Keratinocyte (primary cell): ENCODE results near the gene SIGLECL1.

Experiments
- CTCF ChIP-seq, 3 experiments: IDR thresholded peaks in 1 of 3; conservative IDR thresholded peaks in 1 of 3; optimal IDR thresholded peaks in 1 of 3; 2 replicates in 2 of 3; 3 replicates in 1 of 3; pipeline versions ENCODE3 to v1.5.1; 2011; ENCODE audit warnings: low read length in 3 of 3, mild to moderate bottlenecking in 3 of 3, moderate library complexity in 2 of 3, control low read depth in 1 of 3, inconsistent platforms in 1 of 3; ENCODE audit not compliant: insufficient read depth in 2 of 3; ENCODE audit errors: extremely low read depth in 1 of 3
- EZH2 ChIP-seq: IDR thresholded peaks from one replicate; pipeline ENCODE4 v1.6.1; 2012; ENCODE audit warnings: inconsistent platforms, mild to moderate bottlenecking, low read length, moderate library complexity

GRCh38 chr19:51295382-51296126 lies 44.7 kb downstream of the SIGLECL1 start:
- no peak for TF ChIP-seq CTCF (optimal IDR thresholded peaks at IDR 0.05 in 1 of 3, IDR thresholded peaks at IDR 0.05 in 1 of 3, conservative IDR thresholded peaks at IDR 0.05 in 1 of 3; ENCODE audit: extremely low read depth in 1 of 3, insufficient read depth in 2 of 3, low read length in 3 of 3)
- TF ChIP-seq EZH2: no peak
